HCT116 (cell line): ENCODE measurements around the gene PVALEF. TPM values are rescaled to one million over a fixed set of nuclear protein-coding genes. Genes with fewer than 3 reads are reported as not detected.

Experiments used
- ATAC-seq: fragments of 200-7000 bp; cut with Tn5 transposase; 2 replicates; pipeline ENCODE4 v1.9.1; 2020; ENCODE audit warnings: mild to moderate bottlenecking, moderate library complexity
- BruUV-seq: library from RNA; stranded (reverse); fragments of 400-500 nt; replicated peaks from 2 replicates; lab custom pipeline; 2021; lab: Mats Ljungman, UMichigan
- CTCF ChIA-PET: fragments of 300-600 bp; sonication (Branson Sonifier 250); formaldehyde crosslinking; loops from one replicate; lab custom pipeline; 2021; ENCODE audit warnings: antibody characterized with exemption; lab: Charles Lee
- POLR2A ChIA-PET: fragments of 300-600, 350-600 bp; sonication (Branson Sonifier 250); formaldehyde crosslinking; loops from one replicate; lab custom pipeline; 2021; ENCODE audit warnings: antibody characterized with exemption; lab: Charles Lee
- RAD21 ChIA-PET, 2 experiments: fragments of 300-600 bp; sonication (Branson Sonifier 250); formaldehyde crosslinking; loops; one replicate each; lab custom pipeline; 2023; ENCODE audit warnings: low total read pairs in 2 of 2; ENCODE audit not compliant: uncharacterized antibody in 2 of 2, unreplicated experiment in 2 of 2, low non-redundant PET in 1 of 2; lab: Charles Lee
- DNase-seq: peaks from one replicate; pipeline ENCODE4 v3.0.0-alpha.2; 2010; ENCODE audit warnings: low read depth, low spot score
- H2AFZ ChIP-seq: fragments of 200-600 bp; shearing (Covaris generic), sonication (generic); 2 replicates; pipeline ENCODE4 v1.6.1; 2017; ENCODE audit warnings: low read depth, mixed run types, mixed read lengths, antibody characterized with exemption, low read length; ENCODE audit not compliant: poor library complexity, severe bottlenecking
- H3K27ac ChIP-seq: 2 replicates; pipeline ENCODE4 v1.5.1; 2012; ENCODE audit warnings: low read depth, low read length
- H3K27me3 ChIP-seq: fragments of 200-600 bp; sonication (generic); 2 replicates; pipeline ENCODE4 v1.6.1; 2016; ENCODE audit warnings: mixed run types, low read length, mixed read lengths; ENCODE audit not compliant: insufficient read depth
- H3K36me3 ChIP-seq, 2 experiments: fragments of 200-500 bp in 1 of 2; fragments of 200-600 bp in 1 of 2; sonication (Bioruptor generic) in 1 of 2; sonication (generic) in 1 of 2; 2 replicates each; pipeline versions ENCODE4 v1.5.1 to v1.6.1; 2014 to 2016; ENCODE audit warnings: low read length in 2 of 2, inconsistent platforms in 1 of 2, mixed read lengths in 1 of 2, mixed run types in 1 of 2; ENCODE audit not compliant: insufficient read depth in 2 of 2, control insufficient read depth in 1 of 2
- H3K4me1 ChIP-seq, 2 experiments: fragments of 200-600 bp in 1 of 2; sonication (generic) in 1 of 2; 2 replicates each; pipeline versions ENCODE4 v1.5.1 to v1.6.1; 2012 to 2017; ENCODE audit warnings: low read length in 2 of 2, inconsistent platforms in 1 of 2, mild to moderate bottlenecking in 1 of 2, mixed read lengths in 1 of 2, mixed run types in 1 of 2, moderate library complexity in 1 of 2; ENCODE audit not compliant: insufficient read depth in 2 of 2, control insufficient read depth in 1 of 2
- H3K4me2 ChIP-seq: fragments of 200-600 bp; sonication (generic); 2 replicates; pipeline ENCODE4 v1.6.1; 2017; ENCODE audit warnings: mixed run types, low read length, mixed read lengths
- H3K4me3 ChIP-seq, 2 experiments: fragments of 200-600 bp in 1 of 2; sonication (generic) in 1 of 2; replicated peaks in 1 of 2; 2 replicates each; pipeline ENCODE4 v1.5.1; 2011 to 2016; ENCODE audit warnings: low read length in 2 of 2, control low read depth in 1 of 2, low read depth in 1 of 2, mild to moderate bottlenecking in 1 of 2, mixed read lengths in 1 of 2, mixed run types in 1 of 2
- H3K79me2 ChIP-seq: fragments of 200-600 bp; sonication (generic); 2 replicates; pipeline ENCODE4 v1.6.1; 2017; ENCODE audit warnings: mild to moderate bottlenecking, mixed run types, low read length, moderate library complexity, mixed read lengths; ENCODE audit not compliant: insufficient read depth
- H3K9ac ChIP-seq: fragments of 200-600 bp; sonication (generic); 2 replicates; pipeline ENCODE4 v1.6.1; 2016; ENCODE audit warnings: low read length, mixed read lengths
- H3K9me2 ChIP-seq: fragments of 200-600 bp; sonication (generic), shearing (Covaris generic); 2 replicates; pipeline ENCODE4 v1.6.1; 2017; ENCODE audit warnings: mixed run types, mild to moderate bottlenecking, moderate library complexity; ENCODE audit not compliant: insufficient read depth
- H3K9me3 ChIP-seq, 2 experiments: fragments of 200-500 bp in 1 of 2; fragments of 200-600 bp in 1 of 2; sonication (Bioruptor generic) in 1 of 2; sonication (generic) in 1 of 2; 2 replicates each; pipeline ENCODE4 v1.6.1; 2014 to 2017; ENCODE audit warnings: low read length in 2 of 2, mixed read lengths in 2 of 2, inconsistent platforms in 1 of 2, low read depth in 1 of 2, mild to moderate bottlenecking in 1 of 2, mixed run types in 1 of 2, moderate library complexity in 1 of 2; ENCODE audit not compliant: control insufficient read depth in 1 of 2, insufficient read depth in 1 of 2
- H4K20me1 ChIP-seq: fragments of 200-600 bp; sonication (generic), shearing (Covaris generic); 2 replicates; pipeline ENCODE4 v1.6.1; 2017; ENCODE audit warnings: mixed run types, mild to moderate bottlenecking, moderate library complexity; ENCODE audit not compliant: insufficient read depth
- POLR2A ChIP-seq: IDR thresholded peaks from 2 replicates; pipeline ENCODE4 v1.7.0; 2011; ENCODE audit warnings: borderline replicate concordance; ENCODE audit not compliant: insufficient read depth, insufficient read length; ENCODE audit errors: extremely low read depth
- POLR2AphosphoS5 ChIP-seq: IDR thresholded peaks from 2 replicates; pipeline ENCODE4 v1.6.1; 2011; ENCODE audit warnings: mild to moderate bottlenecking, low read depth, low read length, moderate library complexity
- SP1 ChIP-seq: IDR thresholded peaks from 2 replicates; pipeline ENCODE4 v1.6.1; 2012; ENCODE audit warnings: low read depth
- TCF7L2 ChIP-seq: IDR thresholded peaks from 2 replicates; pipeline ENCODE4 v1.7.0; 2011; ENCODE audit warnings: borderline replicate concordance, inconsistent platforms; ENCODE audit not compliant: insufficient read depth, insufficient read length; ENCODE audit errors: extremely low read depth
- YY1 ChIP-seq: IDR thresholded peaks from 2 replicates; pipeline ENCODE4 v1.6.1; 2011; ENCODE audit warnings: low read length, low read depth, moderate library complexity, mild to moderate bottlenecking; ENCODE audit not compliant: insufficient replicate concordance; ENCODE audit errors: extremely low read depth
- ZFX ChIP-seq: fragments of 450-650 bp; IDR thresholded peaks from 2 replicates; pipeline ENCODE4 v1.6.1; 2017
- ZNF274 ChIP-seq: fragments of 200-500 bp; sonication (Bioruptor generic); IDR thresholded peaks from 2 replicates; pipeline ENCODE4 v1.6.1; 2014; ENCODE audit warnings: mild to moderate bottlenecking, low read depth, low read length, inconsistent platforms
- intact Hi-C: fragments of 100-400 bp; cut with micrococcal nuclease; formaldehyde crosslinking; loops from 2 replicates; pipeline ENCODE4 v1.10.0; 2022
- total RNA-seq: library from RNA; stranded (reverse); gene quantifications from one replicate; pipeline ENCODE4 v1.2.1, GENCODE V29; 2021; ENCODE audit not compliant: unreplicated experiment
- TF ChIP-seq, protein P1 (sequence below): IDR thresholded peaks from 2 replicates; pipeline ENCODE4 v1.6.1; 2012
- TF ChIP-seq, protein P2 (sequence below), 3 experiments: fragments of 200-600 bp in 1 of 3; sonication (generic) in 1 of 3; IDR thresholded peaks in 2 of 3; conservative IDR thresholded peaks in 1 of 3; 2 replicates each; pipeline ENCODE4 v1.5.1; 2012 to 2017; ENCODE audit warnings: low read depth in 2 of 3, low read length in 2 of 3, antibody characterized with exemption in 1 of 3, borderline replicate concordance in 1 of 3, control low read depth in 1 of 3, mild to moderate bottlenecking in 1 of 3, mixed read lengths in 1 of 3, mixed run types in 1 of 3, moderate library complexity in 1 of 3; ENCODE audit not compliant: insufficient read depth in 1 of 3

The PVALEF gene
- total RNA-seq, 1 experiment from 2014 or later = not detected

DNA sequence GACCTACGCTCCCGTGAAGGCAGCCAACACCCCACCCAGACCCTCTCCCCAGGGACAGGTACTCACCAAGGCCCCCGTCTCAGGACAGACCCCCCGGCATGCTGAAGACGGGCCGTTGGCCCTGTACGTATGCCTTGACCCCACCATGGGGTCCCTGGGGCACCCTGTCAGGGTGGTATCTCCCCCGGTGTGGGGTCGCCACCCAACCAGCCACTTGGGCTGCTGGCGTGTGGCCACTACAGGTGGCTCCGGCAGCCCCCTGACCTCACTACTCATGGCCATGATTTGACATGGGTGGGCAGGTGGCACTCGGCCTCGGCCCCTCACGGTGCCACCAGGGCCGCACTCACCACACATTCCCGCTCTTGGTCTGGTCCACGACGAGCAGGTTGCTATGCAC is 40.9 kb upstream of the PVALEF start:
- RAD21 ChIA-PET = no interaction called here

DNA sequence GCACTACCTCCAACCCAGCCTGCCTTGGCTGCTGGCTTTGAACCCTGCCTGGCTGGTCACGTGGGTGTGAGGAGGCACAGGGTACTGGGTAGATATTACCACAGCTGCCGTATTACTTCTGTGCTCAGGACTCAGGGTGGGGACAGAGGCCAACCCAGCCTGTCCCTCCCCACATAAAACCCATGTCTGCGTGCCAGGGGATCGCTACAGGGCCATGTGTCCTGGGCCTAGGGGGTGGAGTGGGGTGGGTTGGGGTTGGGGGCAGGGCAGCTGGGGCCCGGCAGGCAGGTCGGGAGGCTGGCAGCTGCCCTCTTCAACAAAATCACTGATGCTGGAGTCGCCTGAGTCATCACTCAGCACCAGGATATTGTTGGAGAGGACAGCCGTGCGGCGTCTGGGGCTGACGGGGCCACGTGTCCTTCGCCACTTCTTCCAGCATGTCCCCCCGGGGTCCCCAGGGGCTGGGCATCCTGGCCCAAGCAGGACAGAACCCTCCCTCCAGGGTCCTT is 39.7 kb upstream of the PVALEF start:
- no peaks in the 10 kb centered on the region for H3K9me3 ChIP-seq
- intact Hi-C loops = no loop called here
- H4K20me1 ChIP-seq = no peaks in the 10 kb centered on the region
- TF ChIP-seq, protein P1, sequence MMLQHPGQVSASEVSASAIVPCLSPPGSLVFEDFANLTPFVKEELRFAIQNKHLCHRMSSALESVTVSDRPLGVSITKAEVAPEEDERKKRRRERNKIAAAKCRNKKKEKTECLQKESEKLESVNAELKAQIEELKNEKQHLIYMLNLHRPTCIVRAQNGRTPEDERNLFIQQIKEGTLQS = no peak
- TF ChIP-seq YY1 = no peak
- TF ChIP-seq POLR2A = no peak
- TF ChIP-seq, protein P2, sequence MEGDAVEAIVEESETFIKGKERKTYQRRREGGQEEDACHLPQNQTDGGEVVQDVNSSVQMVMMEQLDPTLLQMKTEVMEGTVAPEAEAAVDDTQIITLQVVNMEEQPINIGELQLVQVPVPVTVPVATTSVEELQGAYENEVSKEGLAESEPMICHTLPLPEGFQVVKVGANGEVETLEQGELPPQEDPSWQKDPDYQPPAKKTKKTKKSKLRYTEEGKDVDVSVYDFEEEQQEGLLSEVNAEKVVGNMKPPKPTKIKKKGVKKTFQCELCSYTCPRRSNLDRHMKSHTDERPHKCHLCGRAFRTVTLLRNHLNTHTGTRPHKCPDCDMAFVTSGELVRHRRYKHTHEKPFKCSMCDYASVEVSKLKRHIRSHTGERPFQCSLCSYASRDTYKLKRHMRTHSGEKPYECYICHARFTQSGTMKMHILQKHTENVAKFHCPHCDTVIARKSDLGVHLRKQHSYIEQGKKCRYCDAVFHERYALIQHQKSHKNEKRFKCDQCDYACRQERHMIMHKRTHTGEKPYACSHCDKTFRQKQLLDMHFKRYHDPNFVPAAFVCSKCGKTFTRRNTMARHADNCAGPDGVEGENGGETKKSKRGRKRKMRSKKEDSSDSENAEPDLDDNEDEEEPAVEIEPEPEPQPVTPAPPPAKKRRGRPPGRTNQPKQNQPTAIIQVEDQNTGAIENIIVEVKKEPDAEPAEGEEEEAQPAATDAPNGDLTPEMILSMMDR (IDR thresholded peaks at IDR 0.05 in 2 of 3, conservative IDR thresholded peaks at IDR 0.05 in 1 of 3; ENCODE audit: borderline replicate concordance in 1 of 3, insufficient read depth in 1 of 3, low read depth in 2 of 3, low read length in 2 of 3) = no peak
- TF ChIP-seq ZNF274 = no peak
- no peak for TF ChIP-seq ZFX
- no peaks in the 10 kb centered on the region for H3K9me2 ChIP-seq
- DNase-seq (no peak), ATAC-seq (no peak)
- H3K27me3 ChIP-seq = no peaks in the 10 kb centered on the region
- H3K9ac ChIP-seq = no peak overlapping the region
- CTCF ChIA-PET = no interaction called here
- no peak overlapping the region for H3K4me3 ChIP-seq
- H3K79me2 ChIP-seq = no peaks in the 10 kb centered on the region
- RAD21 ChIA-PET = no interaction called here
- BruUV-seq = no TSS peak
- no peaks in the 10 kb centered on the region for H3K4me1 ChIP-seq
- H3K36me3 ChIP-seq = no peaks in the 10 kb centered on the region
- H3K27ac ChIP-seq = no peak overlapping the region
- POLR2A ChIA-PET = no interaction called here
- no peak overlapping the region for H3K4me2 ChIP-seq
- H2AFZ ChIP-seq = no peak overlapping the region

More for the DNA sequence above, 40.9 kb upstream of the PVALEF start:
- H3K4me3 ChIP-seq = no peak overlapping the region
- TF ChIP-seq POLR2AphosphoS5 (no peak), SP1 (no peak), POLR2A (no peak), TCF7L2 (no peak), ZFX (no peak), YY1 (no peak)
- TF ChIP-seq, protein P2 (IDR thresholded peaks at IDR 0.05 in 2 of 3, conservative IDR thresholded peaks at IDR 0.05 in 1 of 3; ENCODE audit: borderline replicate concordance in 1 of 3, insufficient read depth in 1 of 3, low read depth in 2 of 3, low read length in 2 of 3) = no peak
- peaks cover 0 to 8% of the 10 kb centered on the region in 2 experiments; a peak in 2 of 4 replicates for H3K4me1 ChIP-seq
- no peaks in the 10 kb centered on the region for H4K20me1 ChIP-seq
- H3K36me3 ChIP-seq = no peaks in the 10 kb centered on the region
- no TSS peak for BruUV-seq
- ChIA-PET POLR2A (no interaction called here), CTCF (no interaction called here)
- H3K27ac ChIP-seq = no peak overlapping the region
- H3K9me3 ChIP-seq = no peaks in the 10 kb centered on the region
- no peak overlapping the region for H2AFZ ChIP-seq
- no peaks in the 10 kb centered on the region for H3K27me3 ChIP-seq
- H3K9me2 ChIP-seq = no peaks in the 10 kb centered on the region
- no peak overlapping the region for H3K4me2 ChIP-seq
- no peak overlapping the region for H3K9ac ChIP-seq
- ATAC-seq (no peak), DNase-seq (no peak)
- H3K79me2 ChIP-seq = no peaks in the 10 kb centered on the region
- intact Hi-C loops = no loop called here
